Lower leg skin (tissue), 4 donors: ENCODE results near the gene LMTK2. TPM values are rescaled to one million over a fixed set of nuclear protein-coding genes. Genes with fewer than 3 reads are reported as not detected.

ENCODE experiments used
- DNase-seq, 2 donors: peaks; one replicate each; pipeline ENCODE4 v3.0.0-alpha.2; 2019; ENCODE audit warnings: low spot score in 2 of 2
- H3K4me3 ChIP-seq: fragments of 200-600 bp; sonication (generic); 2 replicates; pipeline ENCODE4 v1.5.1; 2017; ENCODE audit warnings: mild to moderate bottlenecking, low read depth; ENCODE audit not compliant: poor library complexity, severe bottlenecking
- CTCF ChIP-seq, 3 donors: fragments of 450-650 bp; IDR thresholded peaks; one replicate each; pipeline ENCODE4 v1.5.1; 2016; ENCODE audit warnings: antibody characterized with exemption in 3 of 3, mild to moderate bottlenecking in 3 of 3, moderate library complexity in 2 of 3
- POLR2A ChIP-seq, 2 donors: fragments of 450-650 bp; IDR thresholded peaks; one replicate each; pipeline ENCODE4 v1.6.1; 2016 to 2017; ENCODE audit warnings: antibody characterized with exemption in 2 of 2, mild to moderate bottlenecking in 1 of 2, moderate library complexity in 1 of 2
- WGBS, 2 donors: methylation state at CpG; one replicate each; pipeline ENCODE4 v1.1.5; 2018; 5-methylcytosine and 5-hydroxymethylcytosine counted together
- intact Hi-C: fragments of 100-400 bp; cut with DNase I; formaldehyde crosslinking; loops from one replicate; pipeline ENCODE4 v1.15.0; 2023; ENCODE audit warnings: low total_unique reads
- total RNA-seq, 4 donors: library from RNA; depleted of rRNA; stranded (reverse); fragments of >200 nt; gene quantifications; one replicate each; pipeline ENCODE4 v1.1.0, GENCODE V29; 2016

LMTK2 gene
- total RNA-seq, 4 donors from 2014 or later, result 31.9 to 44.3 (median 35.0) TPM

DNA sequence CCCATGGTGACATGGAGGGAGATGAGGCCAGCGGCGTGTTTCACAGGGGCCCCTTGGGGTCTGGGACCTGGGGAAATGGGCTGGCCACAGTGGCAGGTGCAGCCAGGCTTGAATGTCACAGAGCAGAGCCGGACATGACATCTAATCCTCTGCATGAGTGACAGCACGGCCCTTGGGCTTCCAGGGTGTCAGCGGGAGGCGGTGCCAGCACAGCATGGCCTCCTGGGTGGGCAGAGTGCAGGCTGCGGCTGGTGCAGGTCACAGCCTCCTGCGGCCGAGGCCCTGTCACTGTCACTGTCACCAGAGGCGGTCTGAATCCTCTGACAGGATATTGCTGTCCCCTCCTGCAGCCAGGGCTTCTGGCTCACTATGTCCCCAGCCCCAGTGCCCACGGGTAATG lies 122.8 kb downstream of the LMTK2 start:
- DNase-seq, result no peak
- no peak overlapping the region for H3K4me3 ChIP-seq
- intact Hi-C loops, result no loop called here
- TF ChIP-seq CTCF (IDR thresholded peaks at IDR 0.05), result no peak
- no peak for TF ChIP-seq POLR2A (IDR thresholded peaks at IDR 0.05)
- WGBS, 2 donors, result 93 to 100% methylated on average over 3 to 7 of the region's 11 CpGs

GRCh38 chr7:98229991-98230745 lies 123.5 kb downstream of the LMTK2 start:
- TF ChIP-seq POLR2A (IDR thresholded peaks at IDR 0.05), result no peak
- no peak for TF ChIP-seq CTCF (IDR thresholded peaks at IDR 0.05)
- no peak for DNase-seq
- H3K4me3 ChIP-seq, result no peak overlapping the region
- intact Hi-C loops, result no loop called here
- WGBS, 2 donors, result 88% methylated on average over 15 to 17 of the region's 17 CpGs

DNA sequence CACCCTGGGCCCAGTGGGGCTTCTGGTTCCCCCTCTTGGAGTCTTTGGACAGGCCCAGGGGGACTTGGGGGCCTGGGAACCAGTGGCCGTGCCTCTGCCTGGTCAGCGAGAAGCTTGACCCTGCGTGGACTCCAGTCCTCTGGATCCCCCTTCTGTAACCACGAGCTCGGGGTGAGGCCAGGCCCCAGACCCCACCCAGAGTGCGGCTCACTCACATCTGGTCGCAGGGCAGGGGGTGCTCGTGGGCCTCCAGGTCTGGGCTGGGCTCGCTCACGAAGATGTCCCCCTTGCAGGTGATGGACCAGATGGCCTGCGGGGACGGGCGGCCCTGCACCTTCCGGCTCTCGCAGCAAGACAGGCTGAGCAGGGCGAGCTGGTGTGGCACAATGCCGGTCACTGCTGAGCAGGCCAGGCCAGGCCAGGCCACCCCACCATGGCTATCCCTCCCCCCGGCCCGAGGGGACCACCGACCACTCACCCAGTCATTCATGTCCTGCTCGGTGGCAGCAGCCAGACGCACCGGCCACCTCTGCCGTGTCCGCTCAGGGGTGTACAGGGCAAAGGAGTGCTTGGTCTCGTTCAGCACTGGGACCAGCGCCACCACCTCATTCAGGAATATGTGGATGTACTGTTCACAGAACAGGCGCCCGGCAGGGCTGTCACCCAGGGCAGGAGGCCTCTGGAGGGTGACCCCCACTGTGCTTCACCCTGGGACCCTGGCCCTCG lies 124.2 kb downstream of the LMTK2 start:
- intact Hi-C loops, result no loop called here
- no peak for DNase-seq
- WGBS, 2 donors, result 92 to 93% methylated on average over 25 to 29 of the region's 30 CpGs
- no peak for TF ChIP-seq POLR2A (IDR thresholded peaks at IDR 0.05)
- TF ChIP-seq CTCF (IDR thresholded peaks at IDR 0.05), result no peak
- no peak overlapping the region for H3K4me3 ChIP-seq

DNA sequence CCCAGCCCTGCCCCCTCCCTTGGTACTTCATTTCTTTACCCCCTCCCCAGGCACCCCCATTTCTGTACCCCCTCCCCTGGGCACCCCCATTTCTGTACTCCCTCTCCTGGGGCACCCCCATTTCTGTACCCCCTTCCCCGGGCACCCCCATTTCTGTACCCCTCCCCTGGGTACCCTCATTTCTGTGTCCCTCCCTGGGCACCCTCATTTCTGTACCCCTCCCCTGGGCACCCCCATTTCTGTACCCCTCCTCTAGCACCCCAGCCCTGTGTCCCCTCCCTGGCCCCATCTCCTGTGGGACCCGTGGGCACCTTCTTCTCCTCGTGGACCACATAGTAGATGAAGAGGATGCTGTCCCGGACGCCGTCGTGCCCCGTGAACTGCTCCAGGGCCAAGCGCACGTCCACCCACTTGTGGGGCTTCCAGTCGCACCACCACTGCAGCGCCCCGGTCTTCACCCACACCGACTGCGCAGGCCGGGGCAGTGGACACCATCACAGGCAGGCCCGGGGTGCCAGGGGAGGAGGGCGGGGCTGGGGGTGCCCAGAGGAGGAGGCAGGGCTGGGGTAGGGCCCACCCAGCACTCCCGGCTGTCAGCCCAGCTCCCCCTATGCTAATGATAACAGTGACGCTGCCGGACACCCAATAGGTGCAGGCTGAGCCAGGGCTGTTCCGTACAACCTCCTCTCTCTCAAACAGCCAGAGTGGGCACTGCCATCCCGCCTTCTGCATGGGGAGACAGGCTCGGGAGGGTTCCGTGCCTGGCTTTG lies 125.0 kb downstream of the LMTK2 start:
- DNase-seq, result no peak
- no peak for TF ChIP-seq POLR2A (IDR thresholded peaks at IDR 0.05)
- TF ChIP-seq CTCF (IDR thresholded peaks at IDR 0.05), result no peak
- intact Hi-C loops, result no loop called here
- WGBS, 2 donors, result 90 to 92% methylated on average over 12 to 23 of the region's 25 CpGs
- no peak overlapping the region for H3K4me3 ChIP-seq

- 91 to 93% methylated on average over 7 to 8 of the region's 8 CpGs for WGBS, 2 donors
- DNase-seq, result no peak
- intact Hi-C loops, result no loop called here
- no peak overlapping the region for H3K4me3 ChIP-seq
- TF ChIP-seq CTCF (IDR thresholded peaks at IDR 0.05) (no peak), POLR2A (IDR thresholded peaks at IDR 0.05) (no peak)
Observed at GRCh38 chr7:98232263-98232585, 125.6 kb downstream of the LMTK2 start.
